Fibroblast of pulmonary artery (primary cell): ENCODE measurements around the gene FLRT1.

Experiments
- DNase-seq: peaks from one replicate; pipeline ENCODE4 v3.0.0-alpha.2; 2010; ENCODE audit warnings: low read depth
- H3K4me3 ChIP-seq: replicated peaks from 2 replicates; pipeline ENCODE4 v1.5.1; 2011; ENCODE audit warnings: low read depth, mild to moderate bottlenecking, control low read depth, low read length, moderate library complexity
- CTCF ChIP-seq: IDR thresholded peaks from 2 replicates; pipeline ENCODE4 v1.5.1; 2011; ENCODE audit warnings: mild to moderate bottlenecking, control low read depth, low read length, inconsistent platforms; ENCODE audit errors: missing control alignments

FLRT1 gene

GRCh38 chr11:64071849-64072248 is 36.1 kb downstream of the FLRT1 start:
- no peak overlapping the region for H3K4me3 ChIP-seq
- TF ChIP-seq CTCF, result no peak
- no peak for DNase-seq

GRCh38 chr11:64072403-64072802 is 36.7 kb downstream of the FLRT1 start:
- no peak overlapping the region for H3K4me3 ChIP-seq
- DNase-seq, result no peak
- TF ChIP-seq CTCF, result no peak

GRCh38 chr11:64072871-64073270 is 37.1 kb downstream of the FLRT1 start:
- no peak overlapping the region for H3K4me3 ChIP-seq
- TF ChIP-seq CTCF, result no peak
- no peak for DNase-seq

GRCh38 chr11:64073542-64073941 is 37.8 kb downstream of the FLRT1 start:
- no peak for TF ChIP-seq CTCF
- no peak overlapping the region for H3K4me3 ChIP-seq
- no peak for DNase-seq

GRCh38 chr11:64074239-64074638 is 38.5 kb downstream of the FLRT1 start:
- H3K4me3 ChIP-seq, result no peak overlapping the region
- no peak for TF ChIP-seq CTCF
- peak; percentile 25 for DNase-seq

- no peak for TF ChIP-seq CTCF
- no peak overlapping the region for H3K4me3 ChIP-seq
- no peak for DNase-seq
Measured at GRCh38 chr11:64076758-64077157, 41.0 kb downstream of the FLRT1 start.

GRCh38 chr11:64077607-64078006 is 41.9 kb downstream of the FLRT1 start:
- H3K4me3 ChIP-seq, result no peak overlapping the region
- TF ChIP-seq CTCF, result no peak
- no peak for DNase-seq
